ENCODE data around the gene KNTC1.
A peak's percentile ranks its signal among the peaks of the same experiment; 100 is the strongest.

The KNTC1 gene

DNA sequence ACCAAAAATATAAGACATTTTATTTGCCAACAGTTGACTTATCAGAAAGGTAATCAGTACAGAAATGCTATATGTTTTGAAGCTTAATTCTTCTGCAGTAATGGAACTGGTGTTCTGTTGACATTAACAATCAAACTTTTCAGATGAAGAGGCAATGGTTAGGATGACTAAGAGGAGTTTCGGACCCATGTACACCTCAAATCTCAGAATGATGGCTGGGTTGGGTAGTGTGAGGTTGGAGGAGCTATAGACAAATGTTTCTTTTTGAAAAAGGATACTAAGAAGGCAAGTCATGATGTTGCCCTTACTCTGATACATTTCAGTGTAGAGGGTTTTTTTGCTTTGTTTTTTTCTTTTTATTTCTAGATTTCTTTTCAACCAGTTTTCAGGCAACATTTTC lies 66.9 kb downstream of the KNTC1 start:
- H3K4me3 Mint-ChIP-seq, result no peak overlapping the region
- no peaks in the 10 kb centered on the region for H3K4me1 Mint-ChIP-seq
- no peak for TF ChIP-seq CTCF (IDR thresholded peaks at IDR 0.05)
- no peak for DNase-seq
- peaks cover 57% of the 10 kb centered on the region for H3K36me3 Mint-ChIP-seq (ENCODE audit: low read depth)
- H3K27ac Mint-ChIP-seq, result no peak overlapping the region
- H3K27me3 Mint-ChIP-seq (ENCODE audit: low read depth, poor library complexity), result no peaks in the 10 kb centered on the region
- no peaks in the 10 kb centered on the region for H3K9me3 Mint-ChIP-seq

- Mint-ChIP-seq H3K36me3 (ENCODE audit: low read depth) (peaks cover 41% of the 10 kb centered on the region), H3K27ac (peak overlapping the region; percentile 47), H3K4me3 (no peak overlapping the region), H3K9me3 (no peaks in the 10 kb centered on the region), H3K4me1 (no peaks in the 10 kb centered on the region), H3K27me3 (ENCODE audit: low read depth, poor library complexity) (no peaks in the 10 kb centered on the region)
- DNase-seq, result no peak
- no peak for TF ChIP-seq CTCF (IDR thresholded peaks at IDR 0.05)
These were observed 69.8 kb downstream of the KNTC1 start for GRCh38 chr12:122596838-122597237.

- no peaks in the 10 kb centered on the region for H3K4me1 Mint-ChIP-seq
These were observed 75.4 kb downstream of the KNTC1 start for GRCh38 chr12:122602456-122602855.

DNA sequence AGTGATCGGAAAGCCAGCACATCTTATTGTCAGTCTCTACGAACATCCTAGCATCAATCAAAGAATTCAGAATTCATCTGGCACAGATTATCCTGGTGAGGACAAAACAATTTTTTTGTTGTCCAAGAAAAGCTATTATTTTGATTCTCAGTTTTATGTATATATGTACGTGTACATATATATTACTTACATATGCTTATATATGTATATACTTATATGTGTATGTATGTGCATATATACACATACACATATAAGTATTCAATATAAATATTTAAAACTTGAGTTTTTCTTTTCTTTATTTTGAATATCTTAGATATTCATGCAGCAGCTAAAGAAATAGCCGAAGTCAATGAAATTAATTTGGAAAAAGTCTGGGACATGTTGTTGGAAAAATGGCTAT lies 77.9 kb downstream of the KNTC1 start:
- no peaks in the 10 kb centered on the region for H3K4me1 Mint-ChIP-seq
- H3K9me3 Mint-ChIP-seq, result no peaks in the 10 kb centered on the region
- no peak for TF ChIP-seq CTCF (IDR thresholded peaks at IDR 0.05)
- peaks cover 29% of the 10 kb centered on the region for H3K36me3 Mint-ChIP-seq (ENCODE audit: low read depth)
- no peaks in the 10 kb centered on the region for H3K27me3 Mint-ChIP-seq (ENCODE audit: low read depth, poor library complexity)
- DNase-seq, result no peak
- no peak overlapping the region for H3K4me3 Mint-ChIP-seq
- no peak overlapping the region for H3K27ac Mint-ChIP-seq

More at GRCh38 chr12:122602456-122602855, 75.4 kb downstream of the KNTC1 start:
- Mint-ChIP-seq H3K27ac (no peak overlapping the region), H3K4me3 (no peak overlapping the region), H3K9me3 (no peaks in the 10 kb centered on the region), H3K36me3 (ENCODE audit: low read depth) (peaks cover 44% of the 10 kb centered on the region), H3K27me3 (ENCODE audit: low read depth, poor library complexity) (no peaks in the 10 kb centered on the region)
- no peak for DNase-seq
- no peak for TF ChIP-seq CTCF (IDR thresholded peaks at IDR 0.05)

DNA sequence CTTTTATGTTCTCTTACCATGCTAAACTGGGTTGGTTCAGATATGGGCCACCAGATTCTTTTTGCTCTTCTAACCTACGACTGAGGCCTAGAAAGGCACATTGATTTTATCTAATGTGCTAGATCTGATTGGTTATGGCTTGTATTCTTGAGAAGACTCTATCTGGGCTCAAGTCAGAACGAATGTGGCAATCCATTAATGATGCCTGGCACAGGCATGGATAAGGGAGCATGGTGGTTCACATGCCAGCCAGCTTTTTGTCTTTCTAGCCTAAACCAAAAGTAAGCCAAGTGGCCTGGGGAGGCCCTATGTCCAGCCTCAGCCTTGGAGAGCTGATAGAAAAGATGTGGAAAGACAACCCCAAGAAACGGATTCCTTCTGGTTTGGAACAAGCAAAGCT lies 82.7 kb downstream of the KNTC1 start:
- Mint-ChIP-seq H3K4me3 (no peak overlapping the region), H3K36me3 (ENCODE audit: low read depth) (peaks cover 34% of the 10 kb centered on the region), H3K27me3 (ENCODE audit: low read depth, poor library complexity) (no peaks in the 10 kb centered on the region), H3K4me1 (no peaks in the 10 kb centered on the region), H3K9me3 (no peaks in the 10 kb centered on the region), H3K27ac (no peak overlapping the region)
- TF ChIP-seq CTCF (IDR thresholded peaks at IDR 0.05), result no peak
- no peak for DNase-seq

DNA sequence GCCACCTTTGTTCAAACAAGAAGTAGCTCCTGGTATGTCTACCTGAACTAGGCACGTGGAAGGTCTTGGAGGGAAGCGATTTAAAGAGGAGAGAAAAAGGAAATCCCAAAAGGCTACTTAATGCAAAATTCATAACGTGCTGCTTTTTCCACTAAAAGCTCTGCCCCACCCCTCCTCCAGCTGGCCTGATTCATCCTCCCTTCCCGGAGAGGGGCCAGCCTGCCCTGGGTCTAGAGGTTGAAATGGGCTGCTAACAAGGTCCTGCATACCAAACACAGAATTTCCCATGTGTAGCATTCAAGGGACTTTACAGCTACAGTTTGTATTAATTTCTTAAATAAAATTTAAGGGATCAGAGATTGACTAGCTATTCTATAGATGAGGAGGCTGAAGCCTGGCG lies 83.2 kb downstream of the KNTC1 start:
- H3K9me3 Mint-ChIP-seq, result no peaks in the 10 kb centered on the region
- no peak overlapping the region for H3K4me3 Mint-ChIP-seq
- DNase-seq, result no peak
- H3K27me3 Mint-ChIP-seq (ENCODE audit: low read depth, poor library complexity), result no peaks in the 10 kb centered on the region
- no peak overlapping the region for H3K27ac Mint-ChIP-seq
- peaks cover 36% of the 10 kb centered on the region for H3K36me3 Mint-ChIP-seq (ENCODE audit: low read depth)
- TF ChIP-seq CTCF (IDR thresholded peaks at IDR 0.05), result no peak
- no peaks in the 10 kb centered on the region for H3K4me1 Mint-ChIP-seq
